ENCODE measurements around the gene TRIM44. TPM values are rescaled to one million over a fixed set of nuclear protein-coding genes. Genes with fewer than 3 reads are reported as not detected.
"Not testable (repeated sequence)": the region's sequence is repeated elsewhere in the genome, so short reads cannot be mapped to it uniquely, and the experiment has no call there.

TRIM44 gene
- total RNA-seq, 1 donor from 2014 or later = 34.7 TPM

GRCh38 chr11:35811783-35812182 lies 149.2 kb downstream of the TRIM44 start:
- intact Hi-C loops (cut with micrococcal nuclease) = no loop called here

- intact Hi-C loops (cut with micrococcal nuclease) = no loop called here
Measured at GRCh38 chr11:35812828-35813227, 150.3 kb downstream of the TRIM44 start.

- intact Hi-C loops (cut with micrococcal nuclease) = no loop called here
Measured at GRCh38 chr11:35814081-35814695, 151.6 kb downstream of the TRIM44 start.

- intact Hi-C loops (cut with micrococcal nuclease) = no loop called here
Measured at GRCh38 chr11:35814720-35815305, 152.2 kb downstream of the TRIM44 start.

- intact Hi-C loops (cut with micrococcal nuclease) = no loop called here
Measured at GRCh38 chr11:35815556-35816315, 153.2 kb downstream of the TRIM44 start.

GRCh38 chr11:35820614-35821013 lies 158.0 kb downstream of the TRIM44 start:
- intact Hi-C loops (cut with micrococcal nuclease) = no loop called here

GRCh38 chr11:35822815-35823495 lies 160.4 kb downstream of the TRIM44 start:
- intact Hi-C loops (cut with micrococcal nuclease) = loop anchor here (1.0 to 2.0 kb wide), 3 partner anchors 207 to 466 kb away; partner anchors contain the start of gene COMMD9

GRCh38 chr11:35823742-35824298 lies 161.2 kb downstream of the TRIM44 start:
- intact Hi-C loops (cut with micrococcal nuclease) = loop anchor here (2.0 kb wide), 1 partner anchor 441 kb away; no protein-coding TSS in a partner anchor

GRCh38 chr11:35825386-35825785 lies 162.8 kb downstream of the TRIM44 start:
- intact Hi-C loops (cut with micrococcal nuclease) = no loop called here

- intact Hi-C loops (cut with micrococcal nuclease) = no loop called here
Measured at GRCh38 chr11:35826006-35826405, 163.4 kb downstream of the TRIM44 start.

GRCh38 chr11:35826949-35827348 lies 164.4 kb downstream of the TRIM44 start:
- intact Hi-C loops (cut with micrococcal nuclease) = no loop called here

GRCh38 chr11:35836205-35836604 lies 173.6 kb downstream of the TRIM44 start:
- intact Hi-C loops (cut with micrococcal nuclease) = no loop called here

GRCh38 chr11:35838071-35838470 lies 175.5 kb downstream of the TRIM44 start:
- intact Hi-C loops (cut with micrococcal nuclease) = no loop called here

- intact Hi-C loops (cut with micrococcal nuclease) = not testable (repeated sequence)
Measured at GRCh38 chr11:35838697-35839367, 176.3 kb downstream of the TRIM44 start.

GRCh38 chr11:35839368-35840161 lies 177.0 kb downstream of the TRIM44 start:
- intact Hi-C loops (cut with micrococcal nuclease) = no loop called here

GRCh38 chr11:35841733-35842132 lies 179.2 kb downstream of the TRIM44 start:
- intact Hi-C loops (cut with micrococcal nuclease) = no loop called here

- intact Hi-C loops (cut with micrococcal nuclease) = no loop called here
Measured at GRCh38 chr11:35842958-35843357, 180.4 kb downstream of the TRIM44 start.

GRCh38 chr11:35844579-35844978 lies 182.0 kb downstream of the TRIM44 start:
- intact Hi-C loops (cut with micrococcal nuclease) = no loop called here

- intact Hi-C loops (cut with micrococcal nuclease) = no loop called here
Measured at GRCh38 chr11:35845860-35846259, 183.3 kb downstream of the TRIM44 start.

GRCh38 chr11:35846874-35847273 lies 184.3 kb downstream of the TRIM44 start:
- intact Hi-C loops (cut with micrococcal nuclease) = no loop called here
